Smooth muscle cell (in vitro differentiated cells): ENCODE measurements around the gene RNF8. TPM values are rescaled to one million over a fixed set of nuclear protein-coding genes. Genes with fewer than 3 reads are reported as not detected.
A peak's percentile ranks its signal among the peaks of the same experiment; 100 is the strongest.

Experiments used
- DNase-seq: peaks from one replicate; lab custom pipeline; 2025; ENCODE audit not compliant: unreplicated experiment; lab: John Stamatoyannopoulos, UW
- H2AFZ ChIP-seq: fragments of 200-600 bp; sonication (generic); 2 replicates; pipeline ENCODE4 v1.6.0; 2016; ENCODE audit warnings: antibody characterized with exemption, low read depth, mild to moderate bottlenecking
- H3F3A ChIP-seq: fragments of 200-600 bp; sonication (generic); 2 replicates; pipeline ENCODE4 v1.6.0; 2017; ENCODE audit warnings: antibody characterized with exemption, low read depth
- H3K27ac ChIP-seq: fragments of 200-600 bp; sonication (generic); 2 replicates; pipeline ENCODE4 v1.5.1; 2016; ENCODE audit warnings: low read depth, mild to moderate bottlenecking
- H3K27me3 ChIP-seq: fragments of 200-600 bp; sonication (generic); 2 replicates; pipeline ENCODE4 v1.6.1; 2016; ENCODE audit warnings: low read depth, mild to moderate bottlenecking
- H3K36me3 ChIP-seq: fragments of 200-600 bp; sonication (generic); 2 replicates; pipeline ENCODE4 v1.5.1; 2016; ENCODE audit warnings: low read depth
- H3K4me1 ChIP-seq: fragments of 200-600 bp; sonication (generic); 2 replicates; pipeline ENCODE4 v1.5.1; 2016; ENCODE audit warnings: low read depth
- H3K4me2 ChIP-seq: fragments of 200-600 bp; sonication (generic); 2 replicates; pipeline ENCODE4 v1.6.0; 2016; ENCODE audit warnings: mild to moderate bottlenecking
- H3K4me3 ChIP-seq: fragments of 200-600 bp; sonication (generic); 2 replicates; pipeline ENCODE4 v1.5.1; 2016; ENCODE audit warnings: mild to moderate bottlenecking
- H3K79me2 ChIP-seq: fragments of 200-600 bp; sonication (generic); 2 replicates; pipeline ENCODE4 v1.6.0; 2016; ENCODE audit warnings: low read depth, mild to moderate bottlenecking
- H3K9ac ChIP-seq: fragments of 200-600 bp; sonication (generic); 2 replicates; pipeline ENCODE4 v1.6.0; 2016; ENCODE audit warnings: low read depth
- H3K9me3 ChIP-seq: fragments of 200-600 bp; sonication (generic); replicated peaks from 2 replicates; pipeline ENCODE4 v1.5.1; 2016; ENCODE audit warnings: low read depth
- H4K20me1 ChIP-seq: fragments of 200-600 bp; sonication (generic); 2 replicates; pipeline ENCODE4 v1.6.0; 2016; ENCODE audit warnings: low read depth
- CTCF ChIP-seq: fragments of 200-600 bp; sonication (generic); IDR thresholded peaks from 2 replicates; pipeline ENCODE4 v1.5.1; 2017; ENCODE audit warnings: borderline replicate concordance, mild to moderate bottlenecking, antibody characterized with exemption; ENCODE audit not compliant: insufficient read depth, poor library complexity, severe bottlenecking
- WGBS: methylation state at CpG from one replicate; pipeline ENCODE4 v1.1.7; 2016; ENCODE audit warnings: low lambda C conversion rate; 5-methylcytosine and 5-hydroxymethylcytosine counted together
- polyA plus RNA-seq: library from polyadenylated mRNA; unstranded; fragments of >200 nt; fragmentation: Nextera tagmentation; extraction: Ambion mirVana; gene quantifications from 2 replicates; pipeline ENCODE4 v1.2.1, GENCODE V29; 2016
- total RNA-seq: library from RNA; depleted of rRNA; stranded (reverse); fragments of >200 nt; gene quantifications from 2 replicates; pipeline ENCODE4 v1.2.3, GENCODE V29; 2014

The RNF8 gene
- total and polyA plus RNA-seq, 2 experiments from 2014 or later: 16.7 to 23.6 TPM

- Histone ChIP-seq H3K36me3 (no peaks in the 10 kb centered on the region), H3F3A (no peaks in the 10 kb centered on the region), H3K4me2 (peak overlapping the region; percentile 95), H3K27ac (peak overlapping the region; percentile 63), H4K20me1 (no peaks in the 10 kb centered on the region), H3K79me2 (peaks cover 15% of the 10 kb centered on the region), H2AFZ (peak overlapping the region; percentile 94), H3K4me3 (peak overlapping the region; percentile 83), H3K27me3 (no peaks in the 10 kb centered on the region), H3K9me3 (no peaks in the 10 kb centered on the region), H3K9ac (peak overlapping the region; percentile 87), H3K4me1 (no peaks in the 10 kb centered on the region)
- TF ChIP-seq CTCF: no peak
- WGBS: 21% methylated on average over 7 of the region's 7 CpGs
- DNase-seq: no peak
Measured at GRCh38 chr6:37432590-37432915, 78.8 kb downstream of the RNF8 start.

- no peaks in the 10 kb centered on the region for H3K27me3 ChIP-seq
- no peaks in the 10 kb centered on the region for H3K4me1 ChIP-seq
- peak; percentile 84 for DNase-seq
- H3K79me2 ChIP-seq: peaks cover 15% of the 10 kb centered on the region
- peak within 1 kb of the TSS; percentile 95 for H3K4me2 ChIP-seq
- peak within 1 kb of the TSS; percentile 63 for H3K27ac ChIP-seq
- no peaks in the 10 kb centered on the region for H3K9me3 ChIP-seq
- H3K9ac ChIP-seq: peak within 1 kb of the TSS; percentile 87
- no peak for TF ChIP-seq CTCF
- WGBS: 1% methylated on average over 52 of the region's 61 CpGs
- peak within 1 kb of the TSS; percentile 83 for H3K4me3 ChIP-seq
- no peaks in the 10 kb centered on the region for H3F3A ChIP-seq
- H2AFZ ChIP-seq: peak within 1 kb of the TSS; percentile 94
- no peaks in the 10 kb centered on the region for H4K20me1 ChIP-seq
- H3K36me3 ChIP-seq: no peaks in the 10 kb centered on the region
Measured at GRCh38 chr6:37432916-37433656, 79.3 kb downstream of the RNF8 start, which contains the start of gene CMTR1. CMTR1 (plus strand) TSS chr6:37433221; CDS start chr6:37435630, 2,409 bp downstream.

GRCh38 chr6:37433657-37434271 is 80.0 kb downstream of the RNF8 start:
- H2AFZ ChIP-seq: peak overlapping the region; percentile 94
- H3K9me3 ChIP-seq: no peaks in the 10 kb centered on the region
- peaks cover 15% of the 10 kb centered on the region for H3K79me2 ChIP-seq
- H3K4me3 ChIP-seq: peak overlapping the region; percentile 83
- H3K36me3 ChIP-seq: no peaks in the 10 kb centered on the region
- DNase-seq: no peak
- H3K9ac ChIP-seq: peak overlapping the region; percentile 87
- H3K4me1 ChIP-seq: no peaks in the 10 kb centered on the region
- H4K20me1 ChIP-seq: no peaks in the 10 kb centered on the region
- no peak for TF ChIP-seq CTCF
- H3K27me3 ChIP-seq: no peaks in the 10 kb centered on the region
- H3K4me2 ChIP-seq: peak overlapping the region; percentile 95
- peak overlapping the region; percentile 63 for H3K27ac ChIP-seq
- H3F3A ChIP-seq: no peaks in the 10 kb centered on the region
- 16% methylated on average over 13 of the region's 13 CpGs for WGBS
